ENCODE measurements around the gene PALMD.

Gene PALMD

GRCh38 chr1:99717005-99717404 lies 71.1 kb downstream of the PALMD start:
- in situ Hi-C loops (cut with HindIII; ENCODE audit: low pct_ligation_motif_present, low pct_unique_long_range_greater_than_20kb, low sequenced_read_pairs): no loop called here
- DNase-seq: no peak

GRCh38 chr1:99723251-99723650 lies 77.3 kb downstream of the PALMD start:
- in situ Hi-C loops (cut with HindIII; ENCODE audit: low pct_ligation_motif_present, low pct_unique_long_range_greater_than_20kb, low sequenced_read_pairs): no loop called here
- no peak for DNase-seq

GRCh38 chr1:99725996-99726395 lies 80.1 kb downstream of the PALMD start:
- in situ Hi-C loops (cut with HindIII; ENCODE audit: low pct_ligation_motif_present, low pct_unique_long_range_greater_than_20kb, low sequenced_read_pairs): no loop called here
- no peak for DNase-seq

GRCh38 chr1:99726407-99726806 lies 80.5 kb downstream of the PALMD start:
- DNase-seq: no peak
- in situ Hi-C loops (cut with HindIII; ENCODE audit: low pct_ligation_motif_present, low pct_unique_long_range_greater_than_20kb, low sequenced_read_pairs): no loop called here

GRCh38 chr1:99726818-99727217 lies 80.9 kb downstream of the PALMD start:
- in situ Hi-C loops (cut with HindIII; ENCODE audit: low pct_ligation_motif_present, low pct_unique_long_range_greater_than_20kb, low sequenced_read_pairs): no loop called here
- no peak for DNase-seq

GRCh38 chr1:99727575-99728185 lies 81.8 kb downstream of the PALMD start:
- in situ Hi-C loops (cut with HindIII; ENCODE audit: low pct_ligation_motif_present, low pct_unique_long_range_greater_than_20kb, low sequenced_read_pairs): no loop called here
- peak; percentile 61 for DNase-seq

GRCh38 chr1:99728494-99729235 lies 82.8 kb downstream of the PALMD start:
- in situ Hi-C loops (cut with HindIII; ENCODE audit: low pct_ligation_motif_present, low pct_unique_long_range_greater_than_20kb, low sequenced_read_pairs): no loop called here
- peak; percentile 48 for DNase-seq

- no peak for DNase-seq
- in situ Hi-C loops (cut with HindIII; ENCODE audit: low pct_ligation_motif_present, low pct_unique_long_range_greater_than_20kb, low sequenced_read_pairs): no loop called here
These were observed 85.5 kb downstream of the PALMD start for GRCh38 chr1:99731384-99731783.

- DNase-seq: no peak
- in situ Hi-C loops (cut with HindIII; ENCODE audit: low pct_ligation_motif_present, low pct_unique_long_range_greater_than_20kb, low sequenced_read_pairs): no loop called here
These were observed 89.9 kb downstream of the PALMD start for GRCh38 chr1:99735852-99736251.

GRCh38 chr1:99737016-99737415 lies 91.1 kb downstream of the PALMD start:
- in situ Hi-C loops (cut with HindIII; ENCODE audit: low pct_ligation_motif_present, low pct_unique_long_range_greater_than_20kb, low sequenced_read_pairs): no loop called here
- DNase-seq: peak; percentile 69

GRCh38 chr1:99738858-99739465 lies 93.0 kb downstream of the PALMD start:
- in situ Hi-C loops (cut with HindIII; ENCODE audit: low pct_ligation_motif_present, low pct_unique_long_range_greater_than_20kb, low sequenced_read_pairs): no loop called here
- no peak for DNase-seq

- in situ Hi-C loops (cut with HindIII; ENCODE audit: low pct_ligation_motif_present, low pct_unique_long_range_greater_than_20kb, low sequenced_read_pairs): no loop called here
- no peak for DNase-seq
These were observed 94.2 kb downstream of the PALMD start for GRCh38 chr1:99740141-99740540.

Measured in ACHN (cell line).